Glutamatergic neuron (in vitro differentiated cells): Measurements from ENCODE around the gene YIPF6. TPM values are rescaled to one million over a fixed set of nuclear protein-coding genes. Genes with fewer than 3 reads are reported as not detected.
"Not testable (repeated sequence)": the region's sequence is repeated elsewhere in the genome, so short reads cannot be mapped to it uniquely, and the experiment has no call there.

ENCODE experiments used
- DNase-seq: peaks from one replicate; pipeline ENCODE4 v3.0.0; 2022
- H3K27ac Mint-ChIP-seq: one replicate; pipeline ENCODE4 v1.8.0; 2020; ENCODE audit warnings: mild to moderate bottlenecking, mixed read lengths, inconsistent platforms; ENCODE audit not compliant: unreplicated experiment
- H3K27me3 Mint-ChIP-seq: one replicate; pipeline ENCODE4 v1.8.0; 2020; ENCODE audit warnings: mild to moderate bottlenecking, moderate library complexity, mixed read lengths, inconsistent platforms; ENCODE audit not compliant: unreplicated experiment
- H3K36me3 Mint-ChIP-seq: one replicate; pipeline ENCODE4 v1.8.0; 2020; ENCODE audit warnings: mild to moderate bottlenecking, mixed read lengths, inconsistent platforms; ENCODE audit not compliant: unreplicated experiment
- H3K4me1 Mint-ChIP-seq: one replicate; pipeline ENCODE4 v1.8.0; 2020; ENCODE audit warnings: mild to moderate bottlenecking, low read depth, mixed read lengths, inconsistent platforms; ENCODE audit not compliant: unreplicated experiment
- H3K4me3 Mint-ChIP-seq: one replicate; pipeline ENCODE4 v1.8.0; 2020; ENCODE audit warnings: mild to moderate bottlenecking, mixed read lengths, inconsistent platforms; ENCODE audit not compliant: unreplicated experiment
- H3K9me3 Mint-ChIP-seq: one replicate; pipeline ENCODE4 v1.8.0; 2020; ENCODE audit warnings: mild to moderate bottlenecking, moderate library complexity, mixed read lengths, inconsistent platforms; ENCODE audit not compliant: unreplicated experiment
- CTCF ChIP-seq: fragments of 200-600 bp; sonication (generic); IDR thresholded peaks from one replicate; pipeline ENCODE4 v1.5.0; 2021; ENCODE audit not compliant: partially characterized antibody, unreplicated experiment
- total RNA-seq: library from RNA; stranded (reverse); fragmentation: NEBNext Ultra II Directional; extraction: Animal tissue kit (Norgen Biotek cat#: 25700); gene quantifications from one replicate; pipeline ENCODE4 v1.2.1, GENCODE V29; 2021; ENCODE audit not compliant: unreplicated experiment

YIPF6 gene
- total RNA-seq, 1 donor from 2014 or later, result 47.2 TPM

GRCh38 chrX:68490644-68491043, 8.2 kb upstream of the YIPF6 start:
- no peak overlapping the region for H3K27ac Mint-ChIP-seq
- H3K9me3 Mint-ChIP-seq, result no peaks in the 10 kb centered on the region
- no peak for DNase-seq
- no peaks in the 10 kb centered on the region for H3K36me3 Mint-ChIP-seq
- TF ChIP-seq CTCF, result peak; percentile 20
- no peak overlapping the region for H3K4me3 Mint-ChIP-seq
- no peaks in the 10 kb centered on the region for H3K27me3 Mint-ChIP-seq
- no peaks in the 10 kb centered on the region for H3K4me1 Mint-ChIP-seq

- H3K4me3 Mint-ChIP-seq, result no peak overlapping the region
- no peak for TF ChIP-seq CTCF
- H3K4me1 Mint-ChIP-seq, result no peaks in the 10 kb centered on the region
Measured at GRCh38 chrX:68492583-68492982, 6.3 kb upstream of the YIPF6 start.

GRCh38 chrX:68493776-68494175, 5.1 kb upstream of the YIPF6 start:
- DNase-seq, H3K36me3 Mint-ChIP-seq, H3K4me1 Mint-ChIP-seq, H3K9me3 Mint-ChIP-seq, H3K4me3 Mint-ChIP-seq, H3K27ac Mint-ChIP-seq, H3K27me3 Mint-ChIP-seq: not testable (repeated sequence)

More at GRCh38 chrX:68492583-68492982, 6.3 kb upstream of the YIPF6 start:
- H3K27me3 Mint-ChIP-seq, result no peaks in the 10 kb centered on the region
- H3K27ac Mint-ChIP-seq, result no peak overlapping the region
- no peaks in the 10 kb centered on the region for H3K9me3 Mint-ChIP-seq
- H3K36me3 Mint-ChIP-seq, result no peaks in the 10 kb centered on the region
- DNase-seq, result no peak

GRCh38 chrX:68498044-68498507, 775 bp upstream of the YIPF6 start:
- H3K4me1 Mint-ChIP-seq, result peaks cover 2% of the 10 kb centered on the region
- H3K27ac Mint-ChIP-seq, result peak overlapping the region; percentile 98
- peak overlapping the region; percentile 96 for H3K4me3 Mint-ChIP-seq
- no peak for DNase-seq
- H3K36me3 Mint-ChIP-seq, result no peaks in the 10 kb centered on the region
- H3K27me3 Mint-ChIP-seq, result no peaks in the 10 kb centered on the region
- no peak for TF ChIP-seq CTCF
- H3K9me3 Mint-ChIP-seq, result peaks cover 5% of the 10 kb centered on the region

- Mint-ChIP-seq H3K4me3 (peak overlapping the region; percentile 96), H3K9me3 (peaks cover 5% of the 10 kb centered on the region), H3K4me1 (peaks cover 2% of the 10 kb centered on the region), H3K36me3 (no peaks in the 10 kb centered on the region), H3K27me3 (no peaks in the 10 kb centered on the region), H3K27ac (peak overlapping the region; percentile 98)
- no peak for DNase-seq
- no peak for TF ChIP-seq CTCF
Measured at GRCh38 chrX:68499543-68500504, 973 bp downstream of the YIPF6 start.
